Ectodermal cell (in vitro differentiated cells): Measurements from ENCODE around the gene MAP6D1. TPM values are rescaled to one million over a fixed set of nuclear protein-coding genes. Genes with fewer than 3 reads are reported as not detected.

Experiments
- H3K27ac ChIP-seq: 2 replicates; pipeline ENCODE4 v1.7.0; 2013; ENCODE audit warnings: mild to moderate bottlenecking, low read depth, low read length; ENCODE audit not compliant: insufficient read depth, poor library complexity, severe bottlenecking
- H3K27me3 ChIP-seq: 2 replicates; pipeline ENCODE4 v1.7.0; 2013; ENCODE audit warnings: mild to moderate bottlenecking, low read length; ENCODE audit not compliant: insufficient read depth, control insufficient read depth, poor library complexity, severe bottlenecking
- H3K36me3 ChIP-seq: one replicate; pipeline ENCODE4 v1.7.0; 2013; ENCODE audit warnings: low read length; ENCODE audit not compliant: control insufficient read depth, insufficient read depth
- H3K4me1 ChIP-seq: one replicate; pipeline ENCODE4 v1.7.0; 2013; ENCODE audit warnings: low read length; ENCODE audit not compliant: control insufficient read depth, insufficient read depth
- H3K4me3 ChIP-seq: 2 replicates; pipeline ENCODE4 v1.7.0; 2013; ENCODE audit warnings: low read depth, low read length, control low read depth; ENCODE audit not compliant: insufficient read depth
- H3K9me3 ChIP-seq: 2 replicates; pipeline ENCODE4 v1.7.0; 2013; ENCODE audit warnings: mild to moderate bottlenecking, low read length, moderate library complexity; ENCODE audit not compliant: control insufficient read depth
- WGBS, 2 experiments: methylation state at CpG; one replicate each; pipeline ENCODE4 v1.1.7; 2013; ENCODE audit warnings: missing lambda C conversion rate in 2 of 2; 5-methylcytosine and 5-hydroxymethylcytosine counted together
- polyA plus RNA-seq, 4 experiments: library from polyadenylated mRNA; stranded (reverse); fragments of 50-300 nt; gene quantifications; one replicate each; pipeline ENCODE4 v1.2.3, GENCODE V29; 2013

MAP6D1 gene
- polyA plus RNA-seq (2013, experiment 1 of 4): 2.4 TPM
- 3.1 TPM for polyA plus RNA-seq (2013, experiment 2 of 4)
- polyA plus RNA-seq (2013, experiment 3 of 4): 4.4 TPM
- polyA plus RNA-seq (2013, experiment 4 of 4): 4.1 TPM

- Histone ChIP-seq H3K36me3 (no peaks in the 10 kb centered on the region), H3K9me3 (no peaks in the 10 kb centered on the region), H3K27ac (peak within 1 kb of the TSS; percentile 50), H3K4me1 (peaks cover 12% of the 10 kb centered on the region), H3K27me3 (peaks cover 13% of the 10 kb centered on the region), H3K4me3 (peak within 1 kb of the TSS; percentile 51)
- 8% methylated on average over 69 of the region's 69 CpGs for WGBS, 2 experiments
Observed at GRCh38 chr3:183825456-183826161, at the start of gene MAP6D1. TSS of gene MAP6D1 (minus strand) at chr3:183825577. CDS start at chr3:183825547, 30 bp downstream.

GRCh38 chr3:183873914-183874313 lies 48.5 kb upstream of the MAP6D1 start:
- Histone ChIP-seq H3K4me1 (no peaks in the 10 kb centered on the region), H3K27me3 (no peaks in the 10 kb centered on the region), H3K36me3 (no peaks in the 10 kb centered on the region), H3K27ac (no peak overlapping the region), H3K9me3 (no peaks in the 10 kb centered on the region), H3K4me3 (no peak overlapping the region)
- WGBS, 2 experiments: 93 to 99% methylated on average over 3 of the region's 3 CpGs

GRCh38 chr3:183871541-183871940 lies 46.2 kb upstream of the MAP6D1 start:
- no peak overlapping the region for H3K4me3 ChIP-seq
- no peaks in the 10 kb centered on the region for H3K9me3 ChIP-seq
- H3K27me3 ChIP-seq: no peaks in the 10 kb centered on the region
- H3K4me1 ChIP-seq: no peaks in the 10 kb centered on the region
- H3K36me3 ChIP-seq: peaks cover 5% of the 10 kb centered on the region
- H3K27ac ChIP-seq: no peak overlapping the region
- 96 to 100% methylated on average over 1 to 2 of the region's 2 CpGs for WGBS, 2 experiments

- 94 to 96% methylated on average over 3 of the region's 3 CpGs for WGBS, 2 experiments
- H3K4me3 ChIP-seq: no peak overlapping the region
- no peaks in the 10 kb centered on the region for H3K9me3 ChIP-seq
- no peaks in the 10 kb centered on the region for H3K4me1 ChIP-seq
- H3K27me3 ChIP-seq: no peaks in the 10 kb centered on the region
- no peak overlapping the region for H3K27ac ChIP-seq
- peaks cover 12% of the 10 kb centered on the region for H3K36me3 ChIP-seq
Observed at GRCh38 chr3:183870563-183870962, 45.2 kb upstream of the MAP6D1 start.

- WGBS, 2 experiments: 94 to 95% methylated on average over 1 of the region's 1 CpG
Observed at GRCh38 chr3:183868796-183869195, 43.4 kb upstream of the MAP6D1 start.

GRCh38 chr3:183862610-183863009 lies 37.2 kb upstream of the MAP6D1 start:
- Histone ChIP-seq H3K9me3 (no peaks in the 10 kb centered on the region), H3K27ac (no peak overlapping the region), H3K36me3 (peaks cover 42% of the 10 kb centered on the region), H3K4me3 (no peak overlapping the region), H3K4me1 (no peaks in the 10 kb centered on the region), H3K27me3 (no peaks in the 10 kb centered on the region)
- 96 to 98% methylated on average over 4 of the region's 4 CpGs for WGBS, 2 experiments

More at GRCh38 chr3:183868796-183869195, 43.4 kb upstream of the MAP6D1 start:
- no peaks in the 10 kb centered on the region for H3K4me1 ChIP-seq
- H3K27ac ChIP-seq: no peak overlapping the region
- H3K36me3 ChIP-seq: peaks cover 17% of the 10 kb centered on the region
- H3K9me3 ChIP-seq: no peaks in the 10 kb centered on the region
- no peaks in the 10 kb centered on the region for H3K27me3 ChIP-seq
- no peak overlapping the region for H3K4me3 ChIP-seq

- Histone ChIP-seq H3K36me3 (peaks cover 29% of the 10 kb centered on the region), H3K27ac (no peak overlapping the region), H3K9me3 (no peaks in the 10 kb centered on the region), H3K4me1 (no peaks in the 10 kb centered on the region), H3K27me3 (no peaks in the 10 kb centered on the region), H3K4me3 (no peak overlapping the region)
- WGBS, 2 experiments: 97 to 98% methylated on average over 3 of the region's 3 CpGs
Observed at GRCh38 chr3:183857863-183858262, 32.5 kb upstream of the MAP6D1 start.

- Histone ChIP-seq H3K4me3 (no peak overlapping the region), H3K36me3 (peaks cover 9% of the 10 kb centered on the region), H3K27me3 (no peaks in the 10 kb centered on the region), H3K4me1 (no peaks in the 10 kb centered on the region), H3K9me3 (no peaks in the 10 kb centered on the region), H3K27ac (no peak overlapping the region)
- 94 to 99% methylated on average over 3 to 4 of the region's 4 CpGs for WGBS, 2 experiments
Observed at GRCh38 chr3:183854318-183855035, 29.1 kb upstream of the MAP6D1 start.

GRCh38 chr3:183845608-183846288 lies 20.4 kb upstream of the MAP6D1 start:
- H3K27ac ChIP-seq: no peak overlapping the region
- no peak overlapping the region for H3K4me3 ChIP-seq
- H3K27me3 ChIP-seq: no peaks in the 10 kb centered on the region
- peaks cover 4% of the 10 kb centered on the region for H3K36me3 ChIP-seq
- WGBS, 2 experiments: 94 to 95% methylated on average over 13 of the region's 13 CpGs
- H3K9me3 ChIP-seq: no peaks in the 10 kb centered on the region
- no peaks in the 10 kb centered on the region for H3K4me1 ChIP-seq

- H3K4me1 ChIP-seq: no peaks in the 10 kb centered on the region
- no peak overlapping the region for H3K4me3 ChIP-seq
- no peak overlapping the region for H3K27ac ChIP-seq
- peaks cover 7% of the 10 kb centered on the region for H3K36me3 ChIP-seq
- H3K27me3 ChIP-seq: no peaks in the 10 kb centered on the region
- no peaks in the 10 kb centered on the region for H3K9me3 ChIP-seq
- WGBS, 2 experiments: 87 to 96% methylated on average over 3 to 4 of the region's 4 CpGs
Observed at GRCh38 chr3:183845090-183845489, 19.7 kb upstream of the MAP6D1 start.
